GM19467 (cell line): ENCODE data around the gene RDH11.
A peak's percentile ranks its signal among the peaks of the same experiment; 100 is the strongest.
"Not testable (repeated sequence)": the region's sequence is repeated elsewhere in the genome, so short reads cannot be mapped to it uniquely, and the experiment has no call there.

Experiments
- ATAC-seq: cut with Tn5 transposase; IDR thresholded peaks from one replicate; pipeline ENCODE4 v1.9.1; 2021; ENCODE audit warnings: mild to moderate bottlenecking, moderate library complexity; ENCODE audit not compliant: unreplicated experiment

RDH11 gene

GRCh38 chr14:67695394-67695949 lies at the start of gene RDH11:
Gene RDH11, minus strand, starts transcription at chr14:67695764. Its CDS starts 61 bp downstream, at chr14:67695703.
- peak; percentile 88 for ATAC-seq

- no peak for ATAC-seq
Observed at GRCh38 chr14:67744046-67744445, 48.5 kb upstream of the RDH11 start.

GRCh38 chr14:67738740-67739504 lies 43.4 kb upstream of the RDH11 start:
- ATAC-seq = no peak

GRCh38 chr14:67736771-67737170 lies 41.2 kb upstream of the RDH11 start:
- no peak for ATAC-seq

GRCh38 chr14:67735336-67736147 lies 40.0 kb upstream of the RDH11 start:
- no peak for ATAC-seq

- ATAC-seq = no peak
Observed at GRCh38 chr14:67734675-67735074, 39.1 kb upstream of the RDH11 start.

GRCh38 chr14:67733616-67734015 lies 38.1 kb upstream of the RDH11 start:
- no peak for ATAC-seq

GRCh38 chr14:67729072-67729885 lies 33.7 kb upstream of the RDH11 start:
- ATAC-seq = no peak

- ATAC-seq = no peak
Observed at GRCh38 chr14:67728258-67728657, 32.7 kb upstream of the RDH11 start.

- no peak for ATAC-seq
Observed at GRCh38 chr14:67727361-67727760, 31.8 kb upstream of the RDH11 start.

- no peak for ATAC-seq
Observed at GRCh38 chr14:67725171-67725570, 29.6 kb upstream of the RDH11 start.

GRCh38 chr14:67722293-67722692 lies 26.7 kb upstream of the RDH11 start:
- no peak for ATAC-seq

- ATAC-seq = no peak
Observed at GRCh38 chr14:67721875-67722274, 26.3 kb upstream of the RDH11 start.

GRCh38 chr14:67719866-67720265 lies 24.3 kb upstream of the RDH11 start:
- ATAC-seq = no peak

- ATAC-seq = not testable (repeated sequence)
Observed at GRCh38 chr14:67719385-67719784, 23.8 kb upstream of the RDH11 start.

- ATAC-seq = no peak
Observed at GRCh38 chr14:67718265-67718664, 22.7 kb upstream of the RDH11 start.

GRCh38 chr14:67717048-67717447 lies 21.5 kb upstream of the RDH11 start:
- no peak for ATAC-seq

- no peak for ATAC-seq
Observed at GRCh38 chr14:67710209-67710608, 14.6 kb upstream of the RDH11 start.

GRCh38 chr14:67709796-67710195 lies 14.2 kb upstream of the RDH11 start:
- not testable (repeated sequence) for ATAC-seq

- ATAC-seq = not testable (repeated sequence)
Observed at GRCh38 chr14:67709346-67709745, 13.8 kb upstream of the RDH11 start.

GRCh38 chr14:67705211-67705610 lies 9.6 kb upstream of the RDH11 start:
- no peak for ATAC-seq
